ENCODE measurements around the gene KL. TPM values are rescaled to one million over a fixed set of nuclear protein-coding genes. Genes with fewer than 3 reads are reported as not detected.

Gene KL
- not detected in 2 replicates for total RNA-seq

GRCh38 chr13:33016414-33017322 is at the start of gene KL:
Gene KL, plus strand, starts transcription at chr13:33016423. Its CDS starts 18 bp downstream, at chr13:33016441.

Data from pericardium fibroblast (primary cell).